ENCODE measurements around the gene RAB30. TPM values are rescaled to one million over a fixed set of nuclear protein-coding genes. Genes with fewer than 3 reads are reported as not detected.

Gene RAB30
- total and polyA plus RNA-seq, 2 donors (not counting 3 experiments of a cell fraction or from before 2014, with no cell fraction given): 4.1 to 14.6 TPM

DNA sequence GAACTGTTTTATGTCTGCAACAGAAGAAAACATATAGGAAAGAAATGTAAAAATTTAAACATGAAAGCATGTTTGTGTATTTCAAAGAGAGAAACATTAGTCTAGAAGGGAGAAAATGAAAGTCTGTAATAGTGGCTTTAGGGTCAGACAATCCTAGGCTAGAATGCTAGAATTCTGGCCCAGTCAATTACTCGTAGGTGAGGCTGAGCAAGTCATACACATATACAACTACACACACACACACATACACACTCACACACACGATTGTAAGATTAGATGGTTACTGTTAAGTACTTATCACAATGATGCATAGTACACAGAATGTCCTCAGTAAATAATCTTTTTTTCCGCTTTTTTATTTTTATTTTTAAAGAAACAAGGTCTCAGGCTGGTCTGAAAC is 47.5 kb upstream of the RAB30 start:
- no TSS peak for BruUV-seq (replicated peaks)
- CTCF ChIA-PET: interaction anchor here (1.4 kb wide), 1 partner anchor 14 kb away, joined by 4 read pairs; no protein-coding TSS in a partner anchor
- FAIRE-seq: no peak

DNA sequence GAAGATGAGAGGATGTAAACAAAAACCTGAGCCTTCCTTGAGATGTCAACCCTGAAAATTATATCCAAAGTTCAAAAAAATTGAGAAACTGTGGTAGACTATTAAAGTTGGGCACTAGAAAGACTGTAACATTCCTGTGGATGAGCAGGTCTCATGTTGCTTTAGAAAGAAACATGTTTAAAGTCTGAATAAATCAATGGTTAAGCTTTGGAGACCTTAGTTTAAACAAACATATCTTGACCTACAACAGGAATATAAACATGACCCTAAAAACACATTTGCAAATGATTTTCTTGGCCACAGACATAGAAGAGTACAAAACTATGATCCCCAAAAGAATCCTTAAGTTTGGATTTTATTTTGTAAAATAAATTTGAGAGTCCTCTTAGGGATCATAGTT is 47.1 kb upstream of the RAB30 start:
- no TSS peak for BruUV-seq (replicated peaks)
- H3K27me3 ChIP-seq (ENCODE audit: control insufficient read depth in 2 of 2, insufficient read depth in 2 of 2, low read length in 2 of 2): no peaks in the 10 kb centered on the region
- no peaks in the 10 kb centered on the region for H3K36me3 ChIP-seq (ENCODE audit: control insufficient read depth in 2 of 2, extremely low read depth in 1 of 2, insufficient read depth in 2 of 2, low read length in 2 of 2)
- peak overlapping the region; percentile 23 for H2AFZ ChIP-seq (ENCODE audit: low read depth, low read length)
- ChIA-PET POLR2A (no interaction called here), CTCF (interaction anchor here (1.2 to 1.4 kb wide), 2 partner anchors 14 to 32 kb away, joined by 4 read pairs; no protein-coding TSS in a partner anchor)
- DNase-seq (ENCODE audit: low read depth, low spot score): no peak
- no peak overlapping the region for H3K9ac ChIP-seq (replicated peaks; ENCODE audit: extremely low read depth, insufficient read depth, low read length)
- H4K20me1 ChIP-seq (replicated peaks; ENCODE audit: control insufficient read depth, extremely low read depth, insufficient read depth, low read length): no peaks in the 10 kb centered on the region
- no peaks in the 10 kb centered on the region for H3K9me3 ChIP-seq (replicated peaks; ENCODE audit: control insufficient read depth, insufficient read depth, low read length)
- H3K9me1 ChIP-seq (replicated peaks; ENCODE audit: control insufficient read depth, extremely low read depth, insufficient read depth, low read length): no peaks in the 10 kb centered on the region
- H3K4me1 ChIP-seq (ENCODE audit: control insufficient read depth, extremely low read depth, insufficient read depth, low read length): peaks cover 3% of the 10 kb centered on the region
- dilution Hi-C loops (cut with MboI; ENCODE audit: extremely low pct_ligation_motif_present, low sequenced_read_pairs) (no loop called here), intact Hi-C loops (cut with micrococcal nuclease) (no loop called here)
- no peak overlapping the region for H3K4me3 ChIP-seq (replicated peaks in 1 of 3; ENCODE audit: insufficient read depth in 1 of 3, low read depth in 1 of 3, low read length in 3 of 3)
- H3K79me2 ChIP-seq (ENCODE audit: control insufficient read depth, insufficient read depth, low read length): no peaks in the 10 kb centered on the region
- H3K27ac ChIP-seq (ENCODE audit: insufficient read depth, low read depth, low read length): no peak overlapping the region
- FAIRE-seq: no peak
- no peak overlapping the region for H3K4me2 ChIP-seq (ENCODE audit: insufficient read depth, low read length)
- TF ChIP-seq, protein P1, sequence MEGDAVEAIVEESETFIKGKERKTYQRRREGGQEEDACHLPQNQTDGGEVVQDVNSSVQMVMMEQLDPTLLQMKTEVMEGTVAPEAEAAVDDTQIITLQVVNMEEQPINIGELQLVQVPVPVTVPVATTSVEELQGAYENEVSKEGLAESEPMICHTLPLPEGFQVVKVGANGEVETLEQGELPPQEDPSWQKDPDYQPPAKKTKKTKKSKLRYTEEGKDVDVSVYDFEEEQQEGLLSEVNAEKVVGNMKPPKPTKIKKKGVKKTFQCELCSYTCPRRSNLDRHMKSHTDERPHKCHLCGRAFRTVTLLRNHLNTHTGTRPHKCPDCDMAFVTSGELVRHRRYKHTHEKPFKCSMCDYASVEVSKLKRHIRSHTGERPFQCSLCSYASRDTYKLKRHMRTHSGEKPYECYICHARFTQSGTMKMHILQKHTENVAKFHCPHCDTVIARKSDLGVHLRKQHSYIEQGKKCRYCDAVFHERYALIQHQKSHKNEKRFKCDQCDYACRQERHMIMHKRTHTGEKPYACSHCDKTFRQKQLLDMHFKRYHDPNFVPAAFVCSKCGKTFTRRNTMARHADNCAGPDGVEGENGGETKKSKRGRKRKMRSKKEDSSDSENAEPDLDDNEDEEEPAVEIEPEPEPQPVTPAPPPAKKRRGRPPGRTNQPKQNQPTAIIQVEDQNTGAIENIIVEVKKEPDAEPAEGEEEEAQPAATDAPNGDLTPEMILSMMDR (IDR thresholded peaks at IDR 0.05; ENCODE audit: extremely low read depth in 1 of 2, insufficient read depth in 1 of 2, low read depth in 1 of 2, low read length in 2 of 2): no peak
- TF ChIP-seq POLR2AphosphoS5 (IDR thresholded peaks at IDR 0.05; ENCODE audit: insufficient read depth, low read depth, low read length): no peak
- TF ChIP-seq MYC (IDR thresholded peaks at IDR 0.05; ENCODE audit: low read depth, low read length): no peak
- TF ChIP-seq, protein P2, sequence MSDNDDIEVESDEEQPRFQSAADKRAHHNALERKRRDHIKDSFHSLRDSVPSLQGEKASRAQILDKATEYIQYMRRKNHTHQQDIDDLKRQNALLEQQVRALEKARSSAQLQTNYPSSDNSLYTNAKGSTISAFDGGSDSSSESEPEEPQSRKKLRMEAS (IDR thresholded peaks at IDR 0.05; ENCODE audit: insufficient read depth, insufficient read length): no peak
- no peak for TF ChIP-seq GATA2 (IDR thresholded peaks at IDR 0.05; ENCODE audit: insufficient read depth, insufficient read length, low read depth, low read length)
- no peak for TF ChIP-seq FOS (IDR thresholded peaks at IDR 0.05; ENCODE audit: borderline replicate concordance, insufficient read depth, low read length)
- TF ChIP-seq POLR2A (IDR thresholded peaks at IDR 0.05; ENCODE audit: low read depth, low read length): no peak

More for the DNA sequence above, 47.5 kb upstream of the RAB30 start:
- TF ChIP-seq, protein P1 (IDR thresholded peaks at IDR 0.05; ENCODE audit: extremely low read depth in 1 of 2, insufficient read depth in 1 of 2, low read depth in 1 of 2, low read length in 2 of 2): no peak
- TF ChIP-seq MYC (IDR thresholded peaks at IDR 0.05; ENCODE audit: low read depth, low read length) (no peak), POLR2AphosphoS5 (IDR thresholded peaks at IDR 0.05; ENCODE audit: insufficient read depth, low read depth, low read length) (no peak), POLR2A (IDR thresholded peaks at IDR 0.05; ENCODE audit: low read depth, low read length) (no peak)
- TF ChIP-seq, protein P2 (IDR thresholded peaks at IDR 0.05; ENCODE audit: insufficient read depth, insufficient read length): no peak
- no peaks in the 10 kb centered on the region for H3K9me3 ChIP-seq (replicated peaks; ENCODE audit: control insufficient read depth, insufficient read depth, low read length)
- intact Hi-C loops (cut with micrococcal nuclease) (no loop called here), dilution Hi-C loops (cut with MboI; ENCODE audit: extremely low pct_ligation_motif_present, low sequenced_read_pairs) (no loop called here)
- H3K4me2 ChIP-seq (ENCODE audit: insufficient read depth, low read length): no peak overlapping the region
- H3K27me3 ChIP-seq (ENCODE audit: control insufficient read depth in 2 of 2, insufficient read depth in 2 of 2, low read length in 2 of 2): no peaks in the 10 kb centered on the region
- H3K36me3 ChIP-seq (ENCODE audit: control insufficient read depth in 2 of 2, extremely low read depth in 1 of 2, insufficient read depth in 2 of 2, low read length in 2 of 2): no peaks in the 10 kb centered on the region
- H4K20me1 ChIP-seq (replicated peaks; ENCODE audit: control insufficient read depth, extremely low read depth, insufficient read depth, low read length): no peaks in the 10 kb centered on the region
- H3K4me3 ChIP-seq (replicated peaks in 1 of 3; ENCODE audit: insufficient read depth in 1 of 3, low read depth in 1 of 3, low read length in 3 of 3): no peak overlapping the region
- peaks cover 3% of the 10 kb centered on the region for H3K4me1 ChIP-seq (ENCODE audit: control insufficient read depth, extremely low read depth, insufficient read depth, low read length)
- DNase-seq (ENCODE audit: low read depth, low spot score): no peak
- no peak overlapping the region for H3K27ac ChIP-seq (ENCODE audit: insufficient read depth, low read depth, low read length)
- POLR2A ChIA-PET: no interaction called here
- no peaks in the 10 kb centered on the region for H3K79me2 ChIP-seq (ENCODE audit: control insufficient read depth, insufficient read depth, low read length)
- H2AFZ ChIP-seq (ENCODE audit: low read depth, low read length): no peak overlapping the region
- no peaks in the 10 kb centered on the region for H3K9me1 ChIP-seq (replicated peaks; ENCODE audit: control insufficient read depth, extremely low read depth, insufficient read depth, low read length)
- H3K9ac ChIP-seq (replicated peaks; ENCODE audit: extremely low read depth, insufficient read depth, low read length): no peak overlapping the region
